Stimulated activated CD8-positive, alpha-beta memory T cell treated with anti-CD3 and anti-CD28 coated beads, Interleukin-2, amount 100 ng/mL, for 1 hour (primary cell): ENCODE measurements around the gene PPP4R3A.
"Not testable (repeated sequence)": the region's sequence is repeated elsewhere in the genome, so short reads cannot be mapped to it uniquely, and the experiment has no call there.

ENCODE experiments used
- DNase-seq, 2 donors: peaks; one replicate each; pipeline ENCODE4 v3.0.0-alpha.2; 2020; ENCODE audit warnings: low read depth in 2 of 2

PPP4R3A gene

DNA sequence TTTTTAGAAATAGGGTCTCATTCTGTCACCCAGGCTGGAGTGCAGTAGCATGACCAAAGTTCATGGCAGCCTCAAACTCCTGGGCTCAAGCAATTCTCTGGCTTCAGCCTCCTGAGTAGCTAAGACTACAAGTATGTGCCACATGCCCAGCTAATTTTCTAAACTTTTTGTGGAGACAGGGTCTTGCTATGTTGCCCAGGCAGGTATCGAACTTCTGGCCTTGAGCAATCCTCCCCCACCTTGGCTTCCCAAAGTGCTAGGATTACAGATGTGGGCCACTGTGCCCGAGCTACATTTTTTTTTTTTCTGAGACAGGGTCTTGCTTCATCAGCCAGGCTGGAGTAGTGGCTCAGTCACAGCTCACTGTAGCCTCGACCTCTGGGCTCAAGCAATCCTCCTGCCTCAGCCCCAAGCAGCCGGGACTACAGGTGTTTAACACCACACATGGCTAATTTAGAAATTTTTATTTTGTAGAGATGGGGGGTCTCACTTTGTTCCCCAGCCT, 7.1 kb downstream of the PPP4R3A start:
- no peak for DNase-seq

DNA sequence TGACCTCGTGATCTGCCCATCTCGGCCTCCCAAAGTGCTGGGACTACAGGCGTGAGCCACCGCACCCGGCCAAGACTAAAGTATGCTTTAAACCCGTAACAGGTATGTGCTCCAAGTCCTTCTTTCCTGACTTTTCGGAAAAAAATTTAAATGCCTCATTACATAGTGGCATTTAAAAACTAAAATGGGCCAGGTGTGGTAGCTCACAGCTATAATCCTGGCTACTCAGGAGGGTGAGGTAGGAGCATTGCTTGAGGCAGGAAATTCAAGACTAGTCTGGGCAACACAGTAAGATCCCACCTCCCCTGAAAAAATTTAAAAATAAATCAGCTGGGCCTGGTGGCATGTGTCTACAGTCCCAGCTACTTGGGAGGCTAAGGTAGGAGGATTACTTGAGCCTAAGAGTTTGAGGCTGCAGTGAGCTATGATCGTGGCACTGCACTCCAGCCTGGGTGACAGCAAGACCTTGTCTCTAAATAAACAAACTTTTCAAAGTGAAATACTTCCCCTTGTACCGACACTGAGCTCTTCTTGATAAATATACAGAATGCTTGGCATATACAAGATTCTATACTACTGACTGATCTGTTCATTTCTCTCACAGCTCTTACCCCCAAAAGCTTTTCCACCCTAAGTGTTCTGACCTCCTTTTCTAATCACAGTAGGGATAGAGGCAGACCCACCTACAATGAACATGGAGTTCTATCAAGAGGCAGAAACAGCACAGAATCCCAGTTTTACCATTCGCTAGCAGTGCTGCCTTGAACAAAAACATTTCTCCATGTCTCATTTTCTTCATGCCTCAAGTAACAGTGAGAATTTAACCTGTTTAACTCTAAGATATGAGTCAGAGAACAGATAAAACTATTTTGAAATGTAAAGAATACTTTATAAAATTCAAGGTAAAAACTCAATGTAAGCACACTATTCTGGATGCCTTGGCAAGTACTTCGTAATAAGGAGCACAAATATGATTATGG, 7.9 kb downstream of the PPP4R3A start:
- DNase-seq = no peak

DNA sequence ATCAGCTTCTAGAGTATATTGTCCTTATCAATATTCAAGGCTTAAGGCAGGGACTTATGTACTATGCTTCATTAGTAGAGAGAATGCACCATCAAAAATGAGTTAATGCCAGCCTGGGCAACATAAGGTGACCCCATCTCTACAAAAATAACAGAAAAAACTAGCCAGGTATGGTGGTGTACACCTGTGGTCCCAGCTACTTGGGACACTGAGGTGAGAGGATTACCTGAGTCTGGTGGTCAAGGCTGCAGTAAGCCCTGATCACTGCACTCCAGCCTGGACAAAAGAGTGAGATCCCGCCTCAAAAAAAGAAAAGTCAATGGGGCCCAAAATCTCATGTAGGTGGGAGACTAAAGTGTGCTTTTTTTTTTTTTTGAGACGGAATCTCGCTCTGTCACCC, 8.8 kb downstream of the PPP4R3A start:
- no peak for DNase-seq

DNA sequence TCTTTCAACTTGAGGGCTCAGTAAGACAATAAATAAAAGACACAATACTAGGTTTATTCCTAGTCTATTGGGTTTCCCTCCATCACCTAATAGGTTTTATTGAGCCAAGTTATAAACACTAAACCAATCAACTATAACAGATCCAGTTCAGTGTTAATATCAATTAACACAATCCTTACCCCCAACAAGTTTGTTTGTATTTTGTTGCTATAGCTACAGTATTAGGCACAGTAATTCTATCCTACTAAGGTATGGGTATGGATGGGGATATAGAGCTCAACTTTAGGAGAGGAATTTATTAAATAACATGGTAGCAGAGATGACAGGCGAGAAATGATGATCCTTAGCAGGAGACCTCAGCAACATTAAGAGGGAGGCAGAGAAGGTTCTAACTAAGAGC, 13.3 kb downstream of the PPP4R3A start:
- no peak for DNase-seq

DNA sequence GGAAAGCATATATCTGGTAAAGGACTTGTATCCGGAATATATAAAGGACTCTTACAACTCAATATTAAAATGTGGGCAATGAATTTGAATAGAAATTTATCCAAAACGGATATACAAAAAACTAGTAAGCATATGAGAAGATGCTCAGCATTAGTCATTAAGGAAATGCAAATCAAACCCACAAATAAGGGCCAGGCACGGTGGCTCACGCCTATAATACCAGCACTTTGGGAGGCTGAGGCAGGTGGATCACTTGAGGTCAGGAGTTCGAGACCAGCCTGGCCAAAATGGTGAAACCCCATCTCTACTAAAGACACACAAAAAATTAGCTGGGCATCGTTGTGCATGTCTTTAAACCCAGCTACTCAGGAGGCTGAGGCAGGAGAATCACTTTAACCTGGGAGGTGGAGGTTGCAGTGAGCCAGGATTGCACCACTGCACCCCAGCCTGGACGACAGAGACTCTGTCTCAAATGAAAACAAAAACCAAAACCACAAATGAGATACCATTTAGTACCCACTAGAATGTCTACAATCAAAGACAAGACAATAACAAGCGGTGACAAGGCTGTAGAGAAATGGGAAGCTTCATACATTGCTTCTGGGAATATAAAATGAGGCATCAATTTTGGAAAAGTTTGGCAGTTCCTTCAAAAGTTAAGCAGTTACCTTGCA, 15.6 kb downstream of the PPP4R3A start:
- not testable (repeated sequence) for DNase-seq

DNA sequence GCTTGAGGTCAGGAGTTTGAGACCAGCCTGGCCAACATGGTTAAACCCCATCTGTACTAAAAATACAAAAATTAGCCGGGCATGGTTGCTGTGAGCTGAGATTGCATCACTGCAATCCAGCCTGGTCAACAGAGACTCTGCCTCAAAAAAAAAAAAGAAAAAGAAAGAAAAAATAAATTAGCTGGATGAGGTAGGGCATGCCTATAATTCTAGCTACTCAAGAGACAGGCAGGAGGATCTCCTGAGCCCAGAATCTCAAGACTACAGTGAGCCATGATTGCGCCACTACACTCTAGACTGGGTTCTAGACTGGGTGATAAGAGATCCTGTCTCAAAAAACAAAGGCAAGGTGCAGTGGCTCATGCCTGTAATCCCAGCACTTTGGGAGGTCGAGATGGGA, 16.9 kb downstream of the PPP4R3A start:
- no peak for DNase-seq

DNA sequence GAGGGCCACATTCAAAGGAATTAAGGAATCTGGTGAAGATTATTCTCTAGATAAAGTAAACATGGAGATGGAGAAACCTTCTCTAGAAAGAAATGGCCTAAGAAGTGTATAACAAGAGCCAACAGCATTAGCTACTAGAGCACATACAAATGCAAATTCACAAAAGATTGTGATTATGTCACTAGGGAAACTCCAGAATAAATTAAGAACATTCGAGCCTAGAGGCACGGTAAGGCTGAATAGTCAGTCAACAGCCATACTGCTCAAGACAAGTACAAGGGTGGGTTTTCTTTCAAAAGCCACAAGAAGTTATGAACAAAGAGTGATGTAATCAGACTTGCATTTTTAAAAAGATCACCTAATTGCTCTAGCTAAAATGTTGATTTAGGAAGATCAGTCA, 25.4 kb downstream of the PPP4R3A start:
- no peak for DNase-seq

DNA sequence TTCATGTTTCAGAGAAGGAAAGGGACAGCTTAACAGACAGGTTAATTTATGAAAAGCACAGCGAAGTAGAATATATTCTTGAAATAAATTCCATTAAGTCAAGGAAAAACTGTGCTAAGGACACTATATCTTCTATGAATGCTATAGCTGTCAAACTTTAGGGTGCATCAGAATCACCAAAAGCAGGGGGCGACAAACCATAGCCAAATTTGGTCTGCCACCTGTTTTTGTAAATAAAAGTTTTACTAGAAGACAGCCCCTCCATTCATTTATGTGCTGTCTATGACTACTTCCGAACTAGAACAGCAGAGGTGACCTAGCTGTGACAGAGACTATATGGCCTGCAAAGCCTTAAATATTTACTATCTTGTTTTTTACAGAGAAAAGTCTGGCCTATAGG, 25.9 kb downstream of the PPP4R3A start:
- DNase-seq = no peak

DNA sequence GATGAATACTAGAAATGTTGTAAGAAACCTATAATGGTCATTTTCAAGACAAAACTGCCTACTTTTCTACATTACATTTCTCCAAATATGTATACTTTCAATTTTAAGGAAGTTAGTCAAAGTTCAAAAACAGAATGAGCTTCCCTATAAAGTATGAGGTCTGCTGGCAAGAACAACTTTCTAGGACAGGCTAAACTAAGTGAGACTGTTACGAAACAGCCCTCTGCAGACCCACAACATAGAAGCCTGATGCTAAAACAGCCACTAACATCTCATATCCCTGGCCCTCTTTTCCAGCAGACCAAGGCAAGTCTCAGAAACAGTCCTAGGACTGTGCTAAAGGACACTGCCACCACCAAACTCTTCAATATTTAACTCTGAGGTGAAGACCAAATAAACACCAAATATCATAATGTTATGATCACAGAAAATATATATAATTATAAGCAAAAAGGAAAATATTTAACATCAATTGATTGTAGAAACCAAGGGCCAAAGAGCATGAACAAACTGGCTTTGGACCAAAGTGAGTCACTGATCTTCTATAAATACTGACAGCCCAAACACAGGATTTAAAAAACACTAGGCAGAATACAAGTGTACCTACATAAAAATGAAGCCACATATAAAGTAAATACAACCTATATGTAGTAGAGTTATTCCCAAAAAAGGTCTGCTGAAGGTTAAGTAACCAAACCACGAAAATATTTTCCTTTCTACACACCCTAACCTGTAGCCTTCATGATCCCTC, 27.7 kb downstream of the PPP4R3A start:
- no peak for DNase-seq

DNA sequence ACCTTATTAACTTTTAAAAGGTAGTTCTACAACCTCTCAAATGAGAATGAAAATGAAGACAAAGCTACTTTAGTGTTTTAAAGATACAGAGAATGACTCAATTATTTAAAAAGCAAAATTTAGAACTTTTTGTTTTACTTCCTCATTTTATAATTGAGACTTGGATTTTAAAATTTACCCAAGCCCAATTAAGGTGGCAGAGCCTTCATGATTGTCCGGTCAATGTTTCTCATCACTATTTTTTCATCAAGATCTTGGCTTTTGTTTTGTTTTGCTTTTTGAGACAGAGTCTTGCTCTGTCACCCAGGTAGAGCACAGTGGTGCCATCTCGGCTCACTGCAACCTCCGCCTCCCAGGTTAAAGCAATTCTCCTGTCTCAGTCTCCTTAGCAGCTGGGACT, 32.7 kb downstream of the PPP4R3A start:
- no peak for DNase-seq

DNA sequence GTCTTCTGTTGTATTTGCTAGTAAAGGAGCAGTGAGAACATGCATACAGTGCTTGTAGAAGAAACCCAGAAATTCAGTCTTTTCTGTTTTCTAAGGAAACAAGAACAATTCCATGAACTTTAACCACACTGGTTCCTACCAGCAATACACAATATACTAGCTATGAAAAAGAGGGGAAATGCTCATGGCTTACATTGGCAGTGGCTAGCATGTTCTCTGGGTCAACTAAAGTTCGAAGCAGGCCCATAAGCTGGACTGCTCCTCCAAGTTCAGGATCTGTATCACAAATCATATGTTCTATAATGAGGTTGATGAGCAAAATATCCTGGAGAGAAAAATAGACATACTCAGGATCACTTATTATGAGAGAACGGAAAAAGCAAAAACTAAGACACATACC, 37.1 kb downstream of the PPP4R3A start:
- DNase-seq = no peak

DNA sequence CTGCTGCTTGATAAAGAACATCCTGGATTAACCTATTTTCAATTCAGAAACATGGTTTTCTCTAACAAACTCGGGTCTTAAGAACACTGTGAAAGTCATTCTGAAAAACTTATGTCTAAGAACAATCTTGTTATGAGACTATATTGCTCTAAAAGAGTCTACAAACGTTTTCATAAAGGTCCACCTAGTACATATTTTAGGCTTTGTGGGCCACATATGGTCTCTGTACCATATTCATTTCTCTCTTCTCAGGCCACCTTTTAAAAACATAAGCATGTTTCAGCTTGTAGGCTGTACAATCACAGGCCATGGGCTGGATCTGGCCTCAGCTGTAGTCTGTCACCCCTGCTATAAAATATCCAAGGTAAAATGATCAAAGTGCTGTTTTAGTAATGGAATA, 39.9 kb downstream of the PPP4R3A start:
- no peak for DNase-seq

DNA sequence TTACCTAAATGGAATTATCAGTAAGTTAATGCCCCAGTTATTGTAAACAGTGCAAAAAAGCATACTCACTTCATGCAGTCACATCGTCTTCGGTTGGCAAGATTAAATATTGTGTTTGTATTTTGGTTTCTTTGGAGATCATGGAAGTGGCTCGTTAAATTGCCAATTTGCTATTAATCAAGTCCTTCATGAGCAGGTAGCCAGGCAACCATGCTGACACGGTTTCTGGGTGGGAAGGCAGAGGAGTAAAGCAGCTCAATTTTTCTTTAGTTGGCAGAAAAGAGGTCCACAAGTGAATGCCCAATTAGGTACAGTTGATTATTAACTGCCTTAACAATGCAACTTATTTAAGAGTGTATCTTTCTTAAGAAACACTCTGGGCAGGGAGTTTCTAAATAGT, 43.9 kb downstream of the PPP4R3A start:
- DNase-seq = no peak

DNA sequence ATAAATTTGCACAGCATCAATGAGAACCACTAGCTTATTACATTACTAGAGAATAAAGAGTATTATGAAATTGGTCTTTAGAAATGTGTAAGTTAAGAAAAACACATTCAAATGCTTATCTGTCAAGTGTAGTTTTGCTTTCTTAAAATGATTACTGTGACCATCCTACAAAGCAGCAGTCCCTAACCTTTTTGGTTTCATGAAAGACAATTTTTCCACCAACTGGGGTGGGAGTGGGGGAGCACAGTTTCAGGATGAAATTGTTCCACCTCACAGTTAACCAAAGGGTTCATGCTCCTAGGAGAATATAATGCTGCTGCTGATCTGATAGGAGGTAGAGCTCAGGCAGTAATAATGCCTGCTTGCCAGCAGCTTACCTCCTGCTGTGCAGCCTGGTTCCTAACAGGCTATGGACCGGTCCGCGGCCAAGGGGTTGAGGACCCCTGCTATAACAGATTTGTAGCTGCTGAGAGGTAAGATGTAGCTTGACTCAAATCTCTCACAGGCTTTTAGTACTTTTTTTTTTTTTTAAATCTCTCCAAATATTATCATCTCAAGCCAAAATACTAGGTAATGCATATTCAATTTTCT, 45.4 kb downstream of the PPP4R3A start:
- no peak for DNase-seq

DNA sequence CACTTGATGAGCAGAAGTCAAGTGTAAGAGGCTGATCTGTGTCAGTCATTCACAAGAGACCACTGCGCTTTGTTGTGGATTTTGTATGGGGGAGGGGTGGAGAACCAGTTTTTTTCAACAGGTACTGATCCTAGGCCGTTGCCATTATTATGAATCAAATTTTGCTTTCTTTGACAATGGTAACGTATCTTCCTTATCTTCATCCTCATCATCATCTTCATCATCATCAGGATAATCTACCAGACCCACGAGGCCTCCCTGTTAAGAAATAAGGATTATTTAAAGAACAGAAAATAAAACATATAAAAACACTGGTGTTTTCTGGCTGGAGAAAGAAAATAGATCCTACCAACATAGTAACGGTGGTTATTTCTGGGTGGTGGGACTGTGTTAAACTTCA, 51.5 kb downstream of the PPP4R3A start:
- DNase-seq = no peak

DNA sequence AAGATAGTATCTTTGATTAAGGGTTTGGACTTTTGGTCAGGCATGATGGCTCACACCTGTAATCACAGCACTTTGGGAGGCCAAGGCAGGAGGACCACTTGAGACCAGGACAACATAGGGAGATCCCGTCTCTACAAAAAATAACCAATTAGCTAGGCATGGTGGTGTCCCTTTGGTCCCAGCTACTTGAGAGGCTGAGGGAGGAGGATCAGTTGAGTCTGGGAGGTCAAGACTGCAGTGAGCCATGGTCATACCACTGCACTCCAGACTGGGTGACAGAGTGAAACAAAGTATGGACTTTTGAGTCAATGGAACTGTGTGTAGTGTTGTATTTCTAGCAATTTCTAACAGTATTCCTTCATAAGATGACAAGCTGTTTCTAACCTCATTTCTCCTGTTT, 53.8 kb downstream of the PPP4R3A start:
- no peak for DNase-seq

DNA sequence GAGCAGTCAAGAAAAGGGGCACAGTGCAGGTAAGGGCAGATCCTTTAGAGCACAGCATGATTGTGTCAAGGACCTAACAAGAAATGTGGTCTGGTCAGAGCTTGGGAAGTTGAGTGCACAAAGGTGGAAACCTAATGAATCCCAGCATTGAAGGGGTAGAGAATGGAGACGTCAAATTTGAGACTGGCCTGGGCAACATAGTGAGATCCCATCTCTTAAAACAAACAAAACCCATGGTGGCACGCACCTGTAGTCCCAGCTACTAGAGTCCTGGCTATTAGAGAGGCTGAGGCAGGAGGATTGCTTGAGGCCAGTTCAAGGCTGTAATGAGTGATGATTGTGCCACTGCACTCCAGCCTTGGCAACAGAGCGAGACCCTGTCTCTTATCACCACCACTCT, 55.5 kb downstream of the PPP4R3A start:
- no peak for DNase-seq

DNA sequence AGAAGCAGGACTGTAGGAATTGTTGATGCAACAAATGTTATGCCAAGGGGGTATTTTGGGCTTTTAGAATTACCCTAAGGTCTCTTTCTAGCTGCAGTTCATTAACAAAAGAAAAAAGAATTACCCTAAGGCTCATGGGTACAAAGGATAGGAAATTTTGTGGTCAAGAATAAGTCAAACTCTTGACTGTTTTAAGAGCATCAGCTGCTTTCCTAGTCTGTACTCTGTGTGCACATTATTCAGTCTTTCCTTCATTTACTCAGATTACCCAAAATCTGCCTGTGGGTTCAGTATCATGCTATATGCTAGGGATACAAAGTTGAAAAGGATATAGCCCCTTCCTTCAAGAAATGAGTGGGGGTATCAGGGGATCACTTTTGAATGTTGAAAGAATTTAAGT, 56.0 kb downstream of the PPP4R3A start:
- no peak for DNase-seq

DNA sequence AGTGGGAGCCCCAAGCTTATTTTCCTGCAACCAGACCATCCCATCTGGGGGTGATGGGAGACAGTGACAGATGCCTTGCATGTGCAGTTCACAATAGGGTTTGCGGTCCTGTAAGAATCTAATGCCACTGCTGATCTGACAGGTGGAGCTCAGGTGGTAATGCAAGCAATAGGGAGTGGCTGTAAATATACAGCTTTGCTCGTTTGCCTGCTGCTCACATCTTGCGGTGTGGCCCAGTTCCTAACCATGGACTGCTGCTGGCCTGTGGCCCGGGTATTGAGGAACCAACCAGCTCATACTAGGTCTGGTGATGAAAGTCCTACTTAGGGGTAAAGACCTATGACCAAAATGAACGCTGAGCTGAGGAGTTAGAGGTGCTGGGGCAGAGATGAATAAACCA, 56.4 kb downstream of the PPP4R3A start:
- DNase-seq = no peak

DNA sequence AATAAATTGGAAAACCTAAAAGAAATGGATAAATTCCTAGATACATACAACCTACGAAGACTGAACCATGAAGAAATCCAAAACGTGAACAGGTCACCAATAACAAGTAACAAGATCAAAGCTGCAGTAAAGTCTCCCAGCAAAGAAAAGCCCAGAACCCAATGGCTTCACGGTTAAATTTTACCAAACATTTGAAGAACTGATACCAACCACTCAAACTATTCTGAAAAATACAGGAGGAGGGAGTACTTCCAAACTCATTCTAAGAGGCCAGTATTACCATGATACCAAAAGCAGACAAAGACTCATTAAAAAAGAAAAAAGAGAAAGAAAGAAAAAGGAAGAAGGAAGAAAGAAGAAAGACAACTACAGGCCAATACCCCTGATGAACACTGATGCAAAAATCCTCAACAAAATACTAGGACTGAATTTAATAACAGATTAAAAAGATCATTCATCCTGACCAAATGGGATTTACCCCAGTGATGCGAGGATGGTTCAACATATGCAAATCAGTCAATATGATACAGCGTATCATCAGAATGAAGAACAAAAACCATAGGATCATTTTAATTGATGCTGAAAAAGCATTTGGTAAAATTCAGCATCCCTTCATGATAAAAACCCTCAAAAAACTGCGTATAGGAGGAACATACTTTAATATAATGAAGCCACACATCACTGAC, 65.6 kb downstream of the PPP4R3A start:
- DNase-seq = no peak

DNA sequence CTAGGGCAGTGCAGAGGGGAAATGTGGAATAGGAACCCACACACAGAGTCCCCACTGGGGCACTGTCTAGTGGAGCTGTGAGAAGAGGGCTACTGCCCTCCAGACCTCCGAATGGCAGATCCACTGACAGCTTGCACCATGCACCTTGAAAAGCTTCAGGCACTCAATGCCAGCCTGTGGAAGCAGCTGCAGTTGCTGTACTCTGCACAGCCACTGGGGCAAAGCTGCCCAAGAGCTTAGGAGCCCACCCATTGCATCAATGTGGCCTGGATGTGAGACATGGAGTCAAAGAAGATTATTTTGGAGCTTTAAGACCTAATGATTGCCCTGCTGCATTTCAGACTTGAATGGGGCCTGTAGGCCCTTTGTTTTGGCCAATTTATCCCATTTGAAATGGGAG, 70.8 kb downstream of the PPP4R3A start:
- no peak for DNase-seq
